Endodermal cell (in vitro differentiated cells): ENCODE data around the gene MORF4L2. TPM values are rescaled to one million over a fixed set of nuclear protein-coding genes. Genes with fewer than 3 reads are reported as not detected.
"Not testable (repeated sequence)": the region's sequence is repeated elsewhere in the genome, so short reads cannot be mapped to it uniquely, and the experiment has no call there.

Experiments
- DNase-seq: peaks from one replicate; pipeline ENCODE4 v3.0.0-alpha.2; 2017
- H3K27ac ChIP-seq: 2 replicates; pipeline ENCODE4 v1.5.1; 2013; ENCODE audit warnings: mild to moderate bottlenecking, low read depth, low read length, moderate library complexity
- H3K27me3 ChIP-seq: 2 replicates; pipeline ENCODE4 v1.6.1; 2013; ENCODE audit warnings: mild to moderate bottlenecking, low read length, moderate library complexity; ENCODE audit not compliant: insufficient read depth, control insufficient read depth, poor library complexity, severe bottlenecking
- H3K36me3 ChIP-seq: 2 replicates; pipeline ENCODE4 v1.7.0; 2013; ENCODE audit warnings: mild to moderate bottlenecking, low read length, moderate library complexity; ENCODE audit not compliant: control insufficient read depth, insufficient read depth
- H3K4me1 ChIP-seq: one replicate; pipeline ENCODE4 v1.7.0; 2013; ENCODE audit warnings: low read length; ENCODE audit not compliant: control insufficient read depth, insufficient read depth
- H3K4me3 ChIP-seq: 2 replicates; pipeline ENCODE4 v1.5.1; 2013; ENCODE audit warnings: mild to moderate bottlenecking, low read length, moderate library complexity
- H3K9ac ChIP-seq: 2 replicates; pipeline ENCODE4 v1.6.1; 2013; ENCODE audit warnings: mild to moderate bottlenecking, low read length, moderate library complexity; ENCODE audit not compliant: poor library complexity, severe bottlenecking; ENCODE audit errors: extremely low read depth
- H3K9me3 ChIP-seq: 2 replicates; pipeline ENCODE4 v1.6.1; 2013; ENCODE audit warnings: mild to moderate bottlenecking, low read length, moderate library complexity; ENCODE audit not compliant: control insufficient read depth
- H3K27ac Mint-ChIP-seq: 2 replicates; pipeline ENCODE4 v1.8.0; 2020; ENCODE audit warnings: mixed read lengths
- H3K27me3 Mint-ChIP-seq: 2 replicates; pipeline ENCODE4 v1.8.0; 2021; ENCODE audit warnings: mild to moderate bottlenecking, mixed read lengths; ENCODE audit not compliant: insufficient read depth
- H3K36me3 Mint-ChIP-seq: 2 replicates; pipeline ENCODE4 v1.8.0; 2020; ENCODE audit warnings: low read depth, mixed read lengths
- H3K4me1 Mint-ChIP-seq: 2 replicates; pipeline ENCODE4 v1.8.0; 2020; ENCODE audit warnings: mixed read lengths
- H3K4me3 Mint-ChIP-seq: 2 replicates; pipeline ENCODE4 v1.8.0; 2020; ENCODE audit warnings: mild to moderate bottlenecking, moderate library complexity, mixed read lengths
- H3K9me3 Mint-ChIP-seq: 2 replicates; pipeline ENCODE4 v1.8.0; 2020; ENCODE audit warnings: mild to moderate bottlenecking, mixed read lengths
- CTCF ChIP-seq: fragments of 200-600 bp; sonication (generic); conservative IDR thresholded peaks from 2 replicates; pipeline ENCODE4 v1.5.0; 2021; ENCODE audit warnings: antibody characterized with exemption, mild to moderate bottlenecking
- WGBS, 2 experiments: methylation state at CpG; one replicate each; pipeline versions ENCODE4 v1.1.5 to v1.1.7; 2013; ENCODE audit warnings: missing lambda C conversion rate in 2 of 2, mixed read lengths in 1 of 2; ENCODE audit not compliant: insufficient coverage in 1 of 2, insufficient read length in 1 of 2; 5-methylcytosine and 5-hydroxymethylcytosine counted together
- total RNA-seq, 2 donors: library from RNA; stranded (reverse); fragmentation: NEBNext Ultra II Directional in 1 of 2; extraction: Animal tissue kit (Norgen Biotek cat#: 25700) in 1 of 2; gene quantifications; 2 replicates in 1 of 2; 3 replicates in 1 of 2; pipeline ENCODE4 v1.2.1, GENCODE V29; 2021

Gene MORF4L2
- total RNA-seq, 2 donors from 2014 or later = 400 to 509 TPM

- 77 to 80% methylated on average over 2 to 4 of the region's 4 CpGs for WGBS, 2 experiments
- H3K27me3 ChIP-seq = no peaks in the 10 kb centered on the region
- DNase-seq = no peak
- Mint-ChIP-seq H3K9me3 (no peaks in the 10 kb centered on the region), H3K27me3 (peaks cover 22% of the 10 kb centered on the region), H3K27ac (no peak overlapping the region), H3K4me3 (no peak overlapping the region), H3K4me1 (peaks cover 14% of the 10 kb centered on the region), H3K36me3 (no peaks in the 10 kb centered on the region)
- H3K27ac ChIP-seq = no peak overlapping the region
- no peaks in the 10 kb centered on the region for H3K36me3 ChIP-seq
- peaks cover 7% of the 10 kb centered on the region for H3K4me1 ChIP-seq
- no peak for TF ChIP-seq CTCF
- H3K9me3 ChIP-seq = no peaks in the 10 kb centered on the region
- no peak overlapping the region for H3K4me3 ChIP-seq
- H3K9ac ChIP-seq = no peak overlapping the region
Observed at GRCh38 chrX:103640401-103641155, 45.9 kb downstream of the MORF4L2 start.

- DNase-seq = peak; percentile 92
- 49 to 71% methylated on average over 1 to 5 of the region's 6 CpGs for WGBS, 2 experiments
- H3K4me1 Mint-ChIP-seq = peaks cover 10% of the 10 kb centered on the region
- not testable (repeated sequence) for H3K9ac ChIP-seq, H3K9me3 ChIP-seq, H3K9me3 Mint-ChIP-seq, H3K4me3 Mint-ChIP-seq, H3K27ac Mint-ChIP-seq, H3K4me3 ChIP-seq, H3K36me3 Mint-ChIP-seq, H3K36me3 ChIP-seq, H3K27me3 ChIP-seq, H3K4me1 ChIP-seq
- H3K27ac ChIP-seq = peak overlapping the region; percentile 57
- H3K27me3 Mint-ChIP-seq = peaks cover 13% of the 10 kb centered on the region
Observed at GRCh38 chrX:103638479-103639346, 47.8 kb downstream of the MORF4L2 start.

DNA sequence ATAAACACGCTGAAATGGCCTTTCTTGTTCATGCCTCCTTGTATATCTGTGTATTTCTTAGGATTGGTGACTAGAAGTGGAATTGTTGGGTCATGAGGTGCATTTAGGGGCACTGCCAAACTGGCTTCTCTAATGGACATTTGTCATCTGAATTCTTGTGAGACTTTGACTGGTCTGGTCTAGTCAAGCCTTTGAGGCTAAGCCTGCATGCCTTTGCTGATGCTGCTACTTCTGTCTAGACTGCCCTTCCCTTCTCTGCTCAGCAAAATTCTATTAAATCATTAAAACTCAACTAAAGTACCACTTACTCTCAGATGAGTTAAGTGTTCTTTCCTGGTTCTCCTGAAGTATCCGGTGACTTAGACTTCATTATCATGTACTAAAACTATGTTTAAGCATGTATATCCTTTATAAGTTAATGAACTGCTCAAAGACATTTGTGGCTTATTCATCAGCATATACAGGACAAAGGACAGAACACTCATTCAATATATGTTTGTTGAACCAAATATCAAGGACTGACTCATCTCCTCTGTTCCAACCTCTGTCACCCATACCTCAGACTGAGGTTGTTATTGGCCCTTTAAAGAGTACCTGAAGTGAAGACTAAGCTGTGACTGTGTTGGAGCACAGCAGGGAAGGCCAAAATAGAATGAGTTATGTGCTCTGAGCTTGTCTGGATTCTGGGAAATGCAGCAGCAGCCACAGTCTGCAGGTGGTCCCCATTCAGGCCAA lies 48.7 kb downstream of the MORF4L2 start:
- no peak overlapping the region for H3K27ac ChIP-seq
- no peak overlapping the region for H3K4me3 Mint-ChIP-seq
- 100% methylated on average over 1 of the region's 2 CpGs; no CpG with 5 or more reads in 1 of the 2 experiments for WGBS, 2 experiments
- TF ChIP-seq CTCF = no peak
- H3K36me3 Mint-ChIP-seq = no peaks in the 10 kb centered on the region
- H3K4me3 ChIP-seq = no peak overlapping the region
- H3K27me3 ChIP-seq = no peaks in the 10 kb centered on the region
- H3K27ac Mint-ChIP-seq = no peak overlapping the region
- no peaks in the 10 kb centered on the region for H3K9me3 ChIP-seq
- H3K27me3 Mint-ChIP-seq = peaks cover 13% of the 10 kb centered on the region
- H3K4me1 ChIP-seq = peaks cover 4% of the 10 kb centered on the region
- no peak overlapping the region for H3K9ac ChIP-seq
- H3K4me1 Mint-ChIP-seq = peaks cover 7% of the 10 kb centered on the region
- DNase-seq = no peak
- no peaks in the 10 kb centered on the region for H3K9me3 Mint-ChIP-seq
- no peaks in the 10 kb centered on the region for H3K36me3 ChIP-seq
